ENCODE data around the gene RGS19.
A peak's percentile ranks its signal among the peaks of the same experiment; 100 is the strongest.

RGS19 gene

DNA sequence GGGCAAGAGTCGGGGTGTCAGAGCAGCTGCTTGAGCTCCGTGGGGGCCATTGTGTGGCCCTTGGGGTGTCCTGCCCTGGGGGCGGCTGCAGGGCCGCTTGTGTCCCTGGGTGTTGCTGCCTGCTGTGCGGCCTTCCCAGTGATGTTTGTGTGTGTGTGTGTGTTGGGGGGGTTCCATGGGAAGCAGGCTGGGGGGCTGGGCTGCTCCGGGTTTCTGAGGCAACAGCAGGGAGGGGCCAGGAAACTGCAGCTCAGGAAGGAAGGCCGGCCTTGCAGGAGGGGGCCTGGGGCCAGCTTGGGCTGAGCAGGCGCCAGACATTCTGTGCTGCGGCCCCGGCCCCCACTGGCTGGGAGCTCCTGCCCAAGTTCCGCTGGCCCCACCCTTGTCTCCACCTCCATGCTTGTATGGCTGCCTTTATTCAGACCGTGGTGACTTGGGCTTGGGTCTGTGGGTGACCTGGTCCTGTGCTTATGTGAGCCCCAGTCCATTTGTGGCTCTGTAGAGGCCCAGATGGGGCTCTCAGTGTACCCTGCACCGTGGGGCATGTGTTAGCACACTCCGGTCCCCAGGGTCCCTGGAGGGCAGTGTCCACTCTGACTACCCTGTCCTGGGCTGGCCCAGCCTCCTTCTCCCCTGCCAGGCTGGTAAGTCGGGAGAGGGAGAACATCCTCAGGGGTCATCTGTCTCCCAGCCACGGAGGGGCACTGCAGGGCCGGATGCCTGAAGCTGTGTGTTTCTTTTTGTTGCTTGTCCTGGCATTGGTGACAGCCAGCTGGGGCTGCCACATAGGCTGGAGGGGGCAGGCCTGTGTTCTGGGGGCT, 25.3 kb downstream of the RGS19 start:
- TF ChIP-seq, protein P1, sequence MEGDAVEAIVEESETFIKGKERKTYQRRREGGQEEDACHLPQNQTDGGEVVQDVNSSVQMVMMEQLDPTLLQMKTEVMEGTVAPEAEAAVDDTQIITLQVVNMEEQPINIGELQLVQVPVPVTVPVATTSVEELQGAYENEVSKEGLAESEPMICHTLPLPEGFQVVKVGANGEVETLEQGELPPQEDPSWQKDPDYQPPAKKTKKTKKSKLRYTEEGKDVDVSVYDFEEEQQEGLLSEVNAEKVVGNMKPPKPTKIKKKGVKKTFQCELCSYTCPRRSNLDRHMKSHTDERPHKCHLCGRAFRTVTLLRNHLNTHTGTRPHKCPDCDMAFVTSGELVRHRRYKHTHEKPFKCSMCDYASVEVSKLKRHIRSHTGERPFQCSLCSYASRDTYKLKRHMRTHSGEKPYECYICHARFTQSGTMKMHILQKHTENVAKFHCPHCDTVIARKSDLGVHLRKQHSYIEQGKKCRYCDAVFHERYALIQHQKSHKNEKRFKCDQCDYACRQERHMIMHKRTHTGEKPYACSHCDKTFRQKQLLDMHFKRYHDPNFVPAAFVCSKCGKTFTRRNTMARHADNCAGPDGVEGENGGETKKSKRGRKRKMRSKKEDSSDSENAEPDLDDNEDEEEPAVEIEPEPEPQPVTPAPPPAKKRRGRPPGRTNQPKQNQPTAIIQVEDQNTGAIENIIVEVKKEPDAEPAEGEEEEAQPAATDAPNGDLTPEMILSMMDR (IDR thresholded peaks at IDR 0.05; ENCODE audit: low read depth, low read length), result peak; percentile 9
- DNase-seq (ENCODE audit: low read depth in 2 of 2), result peak; percentile 25 to 94
- peak overlapping the region in 1 of 2 donors; percentile 4 for H3K4me3 ChIP-seq (replicated peaks in 1 of 2; ENCODE audit: low read depth in 2 of 2, low read length in 2 of 2)

DNA sequence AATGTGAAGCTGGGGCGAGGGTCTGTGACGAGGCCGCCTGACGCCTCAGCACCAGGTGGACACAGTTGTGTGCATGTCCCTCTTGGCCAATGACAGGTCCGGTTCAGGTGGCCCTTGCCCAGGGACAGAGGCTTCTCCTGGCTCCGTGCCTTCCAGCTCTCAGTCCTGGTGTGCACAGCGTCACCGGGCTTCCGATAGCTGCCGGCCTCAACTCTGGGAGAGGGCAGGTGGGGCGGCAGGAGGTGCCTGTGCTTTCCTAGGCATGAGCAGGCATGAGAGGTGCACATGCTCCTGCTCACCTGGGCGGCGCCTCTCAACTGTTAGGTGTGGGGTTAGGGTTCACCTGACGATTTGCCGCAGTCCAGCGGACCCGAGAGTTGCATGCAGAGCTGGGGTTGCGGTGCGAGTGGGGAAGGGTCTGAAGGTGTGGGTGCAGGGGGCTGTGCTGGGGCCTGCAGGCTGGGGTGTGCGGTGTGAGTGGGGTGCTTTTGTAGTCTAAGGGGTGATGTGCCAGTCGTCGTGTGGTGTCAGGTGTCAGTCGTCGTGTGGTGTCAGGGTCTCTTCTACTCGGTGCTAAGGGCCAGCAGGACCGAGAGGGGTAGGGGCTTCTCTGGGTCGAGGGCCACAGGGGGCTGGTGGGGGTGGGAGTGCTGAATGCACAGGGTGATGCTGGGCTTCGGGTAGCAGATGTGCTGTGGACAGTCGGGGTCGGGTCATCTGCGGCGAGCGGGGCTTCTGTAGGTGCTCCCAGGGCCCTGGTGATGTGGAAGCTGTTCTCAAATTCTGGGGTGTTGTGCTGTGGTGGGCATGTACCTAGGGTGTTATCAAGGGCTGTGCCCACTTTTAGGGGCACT, 26.1 kb downstream of the RGS19 start:
- no peak for DNase-seq (ENCODE audit: low read depth in 2 of 2)
- no peak overlapping the region for H3K4me3 ChIP-seq (replicated peaks in 1 of 2; ENCODE audit: low read depth in 2 of 2, low read length in 2 of 2)
- TF ChIP-seq, protein P1 (IDR thresholded peaks at IDR 0.05; ENCODE audit: low read depth, low read length), result no peak

DNA sequence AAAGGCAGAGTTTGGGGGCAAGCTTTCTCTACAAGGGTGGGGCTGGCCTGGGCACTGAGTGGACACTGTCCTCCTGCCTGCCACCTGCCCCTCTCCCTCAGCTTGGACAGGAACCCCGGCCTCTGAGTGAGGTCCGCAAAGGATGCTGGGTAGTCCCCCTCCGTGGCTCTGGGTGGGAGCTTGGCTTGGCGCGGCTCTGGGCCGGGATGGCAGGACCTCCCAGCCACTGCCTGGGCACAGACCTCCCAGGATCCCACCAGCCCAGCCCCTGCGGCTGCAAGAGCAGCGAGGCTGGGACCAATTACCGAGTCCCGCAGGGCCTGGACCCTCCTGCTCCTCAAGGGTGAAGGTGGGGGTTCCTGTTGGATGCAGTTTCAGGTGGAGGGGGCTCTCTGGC, 27.0 kb downstream of the RGS19 start:
- DNase-seq (ENCODE audit: low read depth in 2 of 2), result no peak
- no peak overlapping the region for H3K4me3 ChIP-seq (replicated peaks in 1 of 2; ENCODE audit: low read depth in 2 of 2, low read length in 2 of 2)
- TF ChIP-seq, protein P1 (IDR thresholded peaks at IDR 0.05; ENCODE audit: low read depth, low read length), result no peak

DNA sequence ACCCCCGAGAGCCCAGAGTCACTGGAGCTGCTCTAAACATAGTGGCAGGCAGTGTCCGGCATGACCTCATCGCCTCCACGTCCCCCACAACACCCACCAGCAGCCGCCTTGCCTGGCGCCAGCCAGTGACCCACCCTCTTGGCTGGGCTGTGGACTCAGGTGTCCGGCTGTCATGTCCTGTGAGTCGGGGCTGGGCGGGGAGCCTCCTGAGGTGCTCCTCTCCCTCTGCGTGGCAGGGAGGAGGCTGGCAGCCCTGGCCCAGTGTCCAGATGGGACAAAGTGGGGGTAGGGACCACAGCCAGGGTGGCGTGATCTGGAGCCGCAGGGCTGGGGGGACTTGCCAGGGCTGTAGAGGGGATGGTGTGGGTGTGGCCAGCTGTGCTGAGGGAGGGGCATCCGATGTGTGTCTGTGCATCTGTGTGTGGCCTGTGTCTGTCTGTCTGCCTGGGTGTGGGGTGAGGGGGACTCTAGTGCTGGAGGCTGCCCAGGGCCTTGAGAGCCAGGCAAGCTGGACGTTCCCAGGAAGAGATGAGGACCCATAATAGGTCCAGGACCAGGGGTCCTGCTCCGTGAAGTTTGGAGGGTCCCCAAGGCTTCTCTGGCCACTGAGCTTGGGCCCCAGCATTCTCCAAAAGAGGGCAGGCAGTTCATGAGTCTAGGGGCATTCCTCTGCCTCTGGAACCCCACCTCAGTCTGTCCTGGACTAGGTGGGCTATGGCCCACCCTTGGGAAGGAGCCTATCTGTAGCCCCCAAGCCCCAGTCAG, 27.6 kb downstream of the RGS19 start:
- no peak for DNase-seq (ENCODE audit: low read depth in 2 of 2)
- no peak overlapping the region for H3K4me3 ChIP-seq (replicated peaks in 1 of 2; ENCODE audit: low read depth in 2 of 2, low read length in 2 of 2)

DNA sequence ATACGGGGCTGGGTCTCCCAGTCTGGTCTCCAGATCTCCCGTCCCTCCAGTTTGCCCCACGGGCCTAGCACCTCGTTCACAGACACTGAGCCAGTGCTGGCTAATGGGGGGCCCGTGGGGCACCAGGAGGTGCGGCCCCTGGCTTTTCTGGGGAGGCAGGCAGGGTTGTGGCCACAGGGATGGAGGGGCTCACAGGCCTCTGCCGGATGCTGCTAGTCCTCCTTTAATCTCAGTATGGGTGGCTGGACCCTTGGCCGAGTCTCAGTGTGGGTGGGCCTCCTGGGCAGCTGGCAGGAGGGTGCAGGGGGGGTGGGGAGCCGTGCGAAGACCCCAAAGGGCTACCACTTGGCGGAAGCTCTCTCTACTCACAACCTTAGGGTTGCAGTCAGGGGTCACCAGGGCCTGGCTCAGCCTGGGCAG, 28.3 kb downstream of the RGS19 start:
- no peak overlapping the region for H3K4me3 ChIP-seq (replicated peaks in 1 of 2; ENCODE audit: low read depth in 2 of 2, low read length in 2 of 2)
- no peak for DNase-seq (ENCODE audit: low read depth in 2 of 2)
- TF ChIP-seq, protein P1 (IDR thresholded peaks at IDR 0.05; ENCODE audit: low read depth, low read length), result no peak

More for the DNA sequence above, 27.6 kb downstream of the RGS19 start:
- TF ChIP-seq, protein P1 (IDR thresholded peaks at IDR 0.05; ENCODE audit: low read depth, low read length), result no peak

DNA sequence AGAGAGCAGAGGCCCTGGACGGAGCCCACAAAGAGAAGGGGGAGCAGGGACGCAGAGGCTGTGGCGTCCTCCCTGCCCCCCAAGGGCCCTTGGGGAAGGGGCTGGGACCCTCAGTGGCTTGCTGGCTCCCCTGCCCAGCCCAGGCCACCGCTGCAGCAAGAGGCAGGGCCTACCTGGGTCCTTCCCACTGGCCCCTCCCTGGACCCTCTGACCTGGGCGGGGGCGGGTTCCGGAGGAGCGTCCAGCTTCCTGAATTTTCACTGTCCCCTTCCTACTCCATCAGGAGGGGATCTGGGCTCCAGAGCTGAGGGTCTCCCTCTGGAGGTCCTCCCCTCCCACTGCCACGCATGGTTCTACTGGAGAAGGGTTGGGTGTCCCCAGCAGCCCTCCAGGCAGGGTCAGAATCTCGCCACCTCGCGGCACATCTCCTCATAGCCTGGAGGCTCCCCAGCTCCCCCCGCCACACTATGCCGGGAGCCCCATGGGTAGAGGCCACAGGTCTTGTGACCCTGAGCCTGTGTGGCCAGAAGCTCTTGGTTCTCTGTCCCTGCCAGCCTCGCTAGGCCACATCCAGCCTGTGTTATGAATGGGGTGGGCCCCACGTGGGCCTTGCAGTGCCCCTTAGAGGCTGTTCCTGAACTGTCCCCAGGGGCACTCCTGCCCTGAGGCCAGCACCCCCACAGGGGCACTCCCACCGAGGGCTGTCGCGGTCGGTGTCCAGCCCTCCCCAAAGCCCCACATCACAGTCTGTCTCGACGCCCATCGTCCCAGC, 28.9 kb downstream of the RGS19 start:
- TF ChIP-seq, protein P1 (IDR thresholded peaks at IDR 0.05; ENCODE audit: low read depth, low read length), result no peak
- no peak overlapping the region for H3K4me3 ChIP-seq (replicated peaks in 1 of 2; ENCODE audit: low read depth in 2 of 2, low read length in 2 of 2)
- no peak for DNase-seq (ENCODE audit: low read depth in 2 of 2)
